Measurements from ENCODE around the gene DIAPH3. TPM values are rescaled to one million over a fixed set of nuclear protein-coding genes. Genes with fewer than 3 reads are reported as not detected.

Gene DIAPH3
- total and polyA plus RNA-seq, 2 of the 4 experiments (the other 2 are of a cell fraction) = 8.9 to 9.3 TPM

GRCh38 chr13:59633290-59633689, 530.4 kb downstream of the DIAPH3 start:
- Histone ChIP-seq H3K4me1 (ENCODE audit: control insufficient read depth, insufficient read depth, low read length) (no peaks in the 10 kb centered on the region), H2AFZ (replicated peaks; ENCODE audit: low read length, poor library complexity) (peak overlapping the region; percentile 25), H3K9me1 (ENCODE audit: insufficient read depth, low read length) (no peaks in the 10 kb centered on the region), H2BK15ac (ENCODE audit: low read depth, low read length) (no peak overlapping the region), H2AK5ac (ENCODE audit: low read depth, low read length) (no peak overlapping the region), H2BK5ac (ENCODE audit: low read depth, low read length, poor library complexity, severe bottlenecking) (no peak overlapping the region), H3K56ac (ENCODE audit: extremely low read depth, insufficient read depth, low read length) (no peak overlapping the region), H2BK20ac (ENCODE audit: low read depth, low read length) (no peak overlapping the region), H3K27ac (ENCODE audit: insufficient read depth, low read length) (no peak overlapping the region), H3K4me2 (ENCODE audit: low read depth, low read length) (no peak overlapping the region), H3K18ac (ENCODE audit: low read depth, low read length) (no peak overlapping the region), H2AK9ac (replicated peaks; ENCODE audit: low read depth, low read length, poor library complexity) (no peak overlapping the region), H3K23ac (ENCODE audit: low read depth, low read length) (no peak overlapping the region), H4K20me1 (ENCODE audit: insufficient read depth, low read length) (no peaks in the 10 kb centered on the region), H3K79me1 (ENCODE audit: low read depth in 1 of 2, low read length in 2 of 2) (no peaks in the 10 kb centered on the region), H4K5ac (ENCODE audit: low read depth, low read length) (no peak overlapping the region), H4K8ac (ENCODE audit: low read depth in 2 of 2, low read length in 2 of 2) (no peak overlapping the region), H4K91ac (ENCODE audit: insufficient read depth, low read depth, low read length) (no peak overlapping the region), H3K14ac (replicated peaks; ENCODE audit: low read depth, low read length) (no peak overlapping the region), H3K36me3 (ENCODE audit: control insufficient read depth, insufficient read depth, low read length) (no peaks in the 10 kb centered on the region), H3K27me3 (ENCODE audit: control insufficient read depth, insufficient read depth, low read length) (peaks cover 14% of the 10 kb centered on the region), H3K9me3 (ENCODE audit: control insufficient read depth, insufficient read depth, low read length) (no peaks in the 10 kb centered on the region), H3K4ac (ENCODE audit: low read depth, low read length) (no peak overlapping the region), H2BK120ac (ENCODE audit: low read depth, low read length) (no peak overlapping the region), H3K4me3 (ENCODE audit: insufficient read depth, low read depth, low read length) (no peak overlapping the region), H3K9ac (ENCODE audit: low read depth, low read length) (no peak overlapping the region)
- in situ Hi-C loops (cut with MboI; ENCODE audit: low sequenced_read_pairs) = no loop called here
- WGBS, 2 experiments (ENCODE audit: extremely low coverage in 2 of 2, insufficient read length in 1 of 2) = 82% methylated on average over 9 of the region's 9 CpGs; no CpG with 5 or more reads in 1 of the 2 experiments
- ATAC-seq (ENCODE audit: low read depth) (no peak), DNase-seq (no peak)
- dilution Hi-C loops (cut with HindIII; ENCODE audit: low sequenced_read_pairs, unreplicated experiment) = no loop called here
- CTCF ChIA-PET = no interaction called here
- intact Hi-C loops (cut with micrococcal nuclease) = no loop called here
- POLR2A ChIA-PET (ENCODE audit: unreplicated experiment) = no interaction called here
- TF ChIP-seq, protein P1, sequence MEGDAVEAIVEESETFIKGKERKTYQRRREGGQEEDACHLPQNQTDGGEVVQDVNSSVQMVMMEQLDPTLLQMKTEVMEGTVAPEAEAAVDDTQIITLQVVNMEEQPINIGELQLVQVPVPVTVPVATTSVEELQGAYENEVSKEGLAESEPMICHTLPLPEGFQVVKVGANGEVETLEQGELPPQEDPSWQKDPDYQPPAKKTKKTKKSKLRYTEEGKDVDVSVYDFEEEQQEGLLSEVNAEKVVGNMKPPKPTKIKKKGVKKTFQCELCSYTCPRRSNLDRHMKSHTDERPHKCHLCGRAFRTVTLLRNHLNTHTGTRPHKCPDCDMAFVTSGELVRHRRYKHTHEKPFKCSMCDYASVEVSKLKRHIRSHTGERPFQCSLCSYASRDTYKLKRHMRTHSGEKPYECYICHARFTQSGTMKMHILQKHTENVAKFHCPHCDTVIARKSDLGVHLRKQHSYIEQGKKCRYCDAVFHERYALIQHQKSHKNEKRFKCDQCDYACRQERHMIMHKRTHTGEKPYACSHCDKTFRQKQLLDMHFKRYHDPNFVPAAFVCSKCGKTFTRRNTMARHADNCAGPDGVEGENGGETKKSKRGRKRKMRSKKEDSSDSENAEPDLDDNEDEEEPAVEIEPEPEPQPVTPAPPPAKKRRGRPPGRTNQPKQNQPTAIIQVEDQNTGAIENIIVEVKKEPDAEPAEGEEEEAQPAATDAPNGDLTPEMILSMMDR (conservative IDR thresholded peaks at IDR 0.05; ENCODE audit: low read depth, low read length) = no peak
- TF ChIP-seq MAZ (IDR thresholded peaks at IDR 0.05; ENCODE audit: borderline replicate concordance, low read depth, low read length) = no peak
- TF ChIP-seq RFX5 (IDR thresholded peaks at IDR 0.05; ENCODE audit: low read depth, low read length) = no peak
- TF ChIP-seq RCOR1 (IDR thresholded peaks at IDR 0.05; ENCODE audit: insufficient replicate concordance, low read length) = no peak
- no peak for TF ChIP-seq SMC3 (IDR thresholded peaks at IDR 0.05; ENCODE audit: low read depth, low read length)
- TF ChIP-seq, protein P2, sequence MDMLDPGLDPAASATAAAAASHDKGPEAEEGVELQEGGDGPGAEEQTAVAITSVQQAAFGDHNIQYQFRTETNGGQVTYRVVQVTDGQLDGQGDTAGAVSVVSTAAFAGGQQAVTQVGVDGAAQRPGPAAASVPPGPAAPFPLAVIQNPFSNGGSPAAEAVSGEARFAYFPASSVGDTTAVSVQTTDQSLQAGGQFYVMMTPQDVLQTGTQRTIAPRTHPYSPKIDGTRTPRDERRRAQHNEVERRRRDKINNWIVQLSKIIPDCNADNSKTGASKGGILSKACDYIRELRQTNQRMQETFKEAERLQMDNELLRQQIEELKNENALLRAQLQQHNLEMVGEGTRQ (IDR thresholded peaks at IDR 0.05; ENCODE audit: low read depth, low read length) = no peak
- no peak for TF ChIP-seq CEBPB (IDR thresholded peaks at IDR 0.05; ENCODE audit: low read depth, low read length)
- no peak for TF ChIP-seq MAFK (IDR thresholded peaks at IDR 0.05; ENCODE audit: low read depth, low read length)
- TF ChIP-seq NFE2L2 (IDR thresholded peaks at IDR 0.05; ENCODE audit: low read depth, low read length) = no peak
- no peak for TF ChIP-seq ELK1 (IDR thresholded peaks at IDR 0.05; ENCODE audit: borderline replicate concordance, low read depth, low read length)
- TF ChIP-seq CHD1 (IDR thresholded peaks at IDR 0.05; ENCODE audit: low read depth, low read length) = no peak
- TF ChIP-seq BHLHE40 (IDR thresholded peaks at IDR 0.05; ENCODE audit: low read depth, low read length) = no peak
- no peak for TF ChIP-seq MXI1 (IDR thresholded peaks at IDR 0.05; ENCODE audit: borderline replicate concordance, low read depth, low read length)
- TF ChIP-seq RAD21 (IDR thresholded peaks at IDR 0.05; ENCODE audit: low read length) = no peak
- no peak for TF ChIP-seq POLR2A (IDR thresholded peaks at IDR 0.05; ENCODE audit: low read depth, low read length)
- no peak for TF ChIP-seq FOS (IDR thresholded peaks at IDR 0.05; ENCODE audit: low read depth, low read length)
- no TSS peak for BruUV-seq (replicated peaks)
